Panc1 (cell line): Measurements from ENCODE around the gene TMTC1.

Experiments used
- CTCF ChIP-seq: fragments of 450-650 bp; IDR thresholded peaks from 2 replicates; pipeline ENCODE4 v1.5.1; 2017; ENCODE audit warnings: mild to moderate bottlenecking
- POLR2AphosphoS5 ChIP-seq: IDR thresholded peaks from 2 replicates; pipeline ENCODE4 v1.6.1; 2012; ENCODE audit warnings: mild to moderate bottlenecking, low read depth, low read length, moderate library complexity
- REST ChIP-seq, 2 experiments: IDR thresholded peaks; 2 replicates each; pipeline ENCODE4 v1.6.1; 2011 to 2012; ENCODE audit warnings: low read depth in 2 of 2, control low read depth in 1 of 2, low read length in 1 of 2, mild to moderate bottlenecking in 1 of 2, moderate library complexity in 1 of 2; ENCODE audit not compliant: insufficient read depth in 1 of 2
- SIN3A ChIP-seq: IDR thresholded peaks from 2 replicates; pipeline ENCODE4 v1.6.1; 2012; ENCODE audit warnings: low read depth, mild to moderate bottlenecking, low read length, moderate library complexity, borderline replicate concordance; ENCODE audit not compliant: insufficient read depth
- TCF7L2 ChIP-seq: IDR thresholded peaks from 2 replicates; pipeline ENCODE4 v1.6.1; 2011; ENCODE audit warnings: mild to moderate bottlenecking, low read depth, low read length, inconsistent platforms

DNA sequence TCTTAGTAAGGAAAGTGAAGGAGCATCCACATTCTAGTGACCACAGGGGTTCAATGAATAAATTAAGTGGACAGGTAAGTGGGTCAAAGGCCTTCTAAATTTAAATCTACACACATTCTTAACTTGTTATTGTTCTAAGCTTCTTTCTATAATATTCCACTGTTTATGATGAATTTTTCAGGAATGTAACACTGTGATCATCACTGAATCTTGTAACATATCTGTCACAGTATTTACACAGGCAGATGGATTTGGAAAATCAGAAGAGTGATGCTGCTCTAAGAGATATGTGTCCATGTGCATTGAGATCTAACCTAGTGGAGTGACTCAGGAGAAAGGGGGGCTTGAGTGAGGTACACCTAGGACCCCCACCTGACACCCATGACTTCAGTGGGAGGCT lies 170.8 kb downstream of the TMTC1 start:
- TF ChIP-seq CTCF: no peak
- no peak for TF ChIP-seq POLR2AphosphoS5
- no peak for TF ChIP-seq REST (IDR thresholded peaks at IDR 0.05; ENCODE audit: insufficient read depth in 1 of 2, low read depth in 2 of 2, low read length in 1 of 2)
- TF ChIP-seq SIN3A: no peak
- TF ChIP-seq TCF7L2: no peak
